Measurements from ENCODE around the gene TNFRSF1B. TPM values are rescaled to one million over a fixed set of nuclear protein-coding genes. Genes with fewer than 3 reads are reported as not detected.

TNFRSF1B gene
- total RNA-seq, 4 donors from 2014 or later: 27.4 to 62.1 (median 43.5) TPM

DNA sequence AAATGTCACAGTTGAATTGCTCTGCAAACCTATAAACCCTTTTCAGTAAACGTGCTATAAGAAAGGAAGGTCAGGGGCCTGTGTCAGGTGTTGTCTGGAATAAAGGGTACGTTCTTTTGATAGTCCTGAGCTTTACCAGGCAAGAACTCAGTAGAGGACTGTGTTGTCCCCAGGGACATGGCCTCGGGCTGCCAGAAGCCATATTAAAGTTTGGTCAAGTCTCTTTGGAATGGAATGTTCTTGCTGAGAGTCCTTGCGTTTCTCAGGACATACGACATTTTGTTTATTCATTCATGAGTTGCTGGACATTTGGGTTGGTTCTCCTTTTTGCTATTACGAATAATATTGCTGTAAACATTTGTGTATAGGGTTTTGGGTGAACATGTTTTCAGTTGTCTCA is 79.8 kb downstream of the TNFRSF1B start:
- TF ChIP-seq POLR2A (IDR thresholded peaks at IDR 0.05): no peak
- TF ChIP-seq CTCF (IDR thresholded peaks at IDR 0.05): no peak
- no peak for TF ChIP-seq EP300 (IDR thresholded peaks at IDR 0.05)
- no peaks in the 10 kb centered on the region for H3K27me3 ChIP-seq
- no peak overlapping the region for H3K4me3 ChIP-seq
- no peaks in the 10 kb centered on the region for H3K4me1 ChIP-seq
- H3K36me3 ChIP-seq: peaks cover 5 to 92% (median 9%) of the 10 kb centered on the region in 3 donors
- no peak for DNase-seq (ENCODE audit: low spot score in 2 of 2)
- H3K27ac ChIP-seq: no peak overlapping the region
- no peaks in the 10 kb centered on the region for H3K9me3 ChIP-seq
- whole genome bisulfite sequencing, 2 donors: 76 to 85% methylated on average over 6 of the region's 6 CpGs

DNA sequence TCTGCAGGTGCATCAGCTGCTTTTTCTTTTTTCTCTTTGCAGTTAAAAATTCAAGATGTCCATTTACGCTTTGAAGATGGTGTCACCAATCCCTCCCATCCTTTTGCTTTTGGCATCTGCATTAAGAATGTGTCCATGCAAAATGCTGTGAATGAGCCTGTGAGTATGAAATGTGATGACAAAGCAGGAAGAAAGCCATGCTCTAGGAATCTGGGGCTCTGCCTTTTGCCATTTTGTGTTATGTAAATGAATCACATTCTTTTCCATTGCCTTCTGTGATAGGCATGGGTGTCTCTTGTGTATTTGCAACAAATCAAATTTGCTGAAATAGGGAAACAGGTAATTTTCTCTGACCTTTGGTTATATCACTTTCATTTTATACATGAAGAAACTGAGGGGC is 82.4 kb downstream of the TNFRSF1B start:
- no peak for DNase-seq (ENCODE audit: low spot score in 2 of 2)
- Histone ChIP-seq H3K27ac (no peak overlapping the region), H3K4me1 (no peaks in the 10 kb centered on the region), H3K27me3 (no peaks in the 10 kb centered on the region), H3K9me3 (no peaks in the 10 kb centered on the region), H3K4me3 (no peak overlapping the region), H3K36me3 (peaks cover 5 to 92% (median 18%) of the 10 kb centered on the region in 3 donors)
- 65 to 74% methylated on average over 1 of the region's 1 CpG for WGBS, 2 donors
- TF ChIP-seq POLR2A (IDR thresholded peaks at IDR 0.05) (no peak), EP300 (IDR thresholded peaks at IDR 0.05) (no peak), CTCF (IDR thresholded peaks at IDR 0.05) (no peak)

- Histone ChIP-seq H3K9me3 (no peaks in the 10 kb centered on the region), H3K27ac (no peak overlapping the region), H3K27me3 (no peaks in the 10 kb centered on the region), H3K4me3 (no peak overlapping the region), H3K4me1 (no peaks in the 10 kb centered on the region), H3K36me3 (peaks cover 5 to 92% (median 18%) of the 10 kb centered on the region in 3 donors)
- no peak for DNase-seq (ENCODE audit: low spot score in 2 of 2)
- 68 to 71% methylated on average over 6 of the region's 6 CpGs for WGBS, 2 donors
- no peak for TF ChIP-seq EP300 (IDR thresholded peaks at IDR 0.05)
- TF ChIP-seq CTCF (IDR thresholded peaks at IDR 0.05): no peak
- no peak for TF ChIP-seq POLR2A (IDR thresholded peaks at IDR 0.05)
These were observed 83.0 kb downstream of the TNFRSF1B start for GRCh38 chr1:12249748-12250147.

DNA sequence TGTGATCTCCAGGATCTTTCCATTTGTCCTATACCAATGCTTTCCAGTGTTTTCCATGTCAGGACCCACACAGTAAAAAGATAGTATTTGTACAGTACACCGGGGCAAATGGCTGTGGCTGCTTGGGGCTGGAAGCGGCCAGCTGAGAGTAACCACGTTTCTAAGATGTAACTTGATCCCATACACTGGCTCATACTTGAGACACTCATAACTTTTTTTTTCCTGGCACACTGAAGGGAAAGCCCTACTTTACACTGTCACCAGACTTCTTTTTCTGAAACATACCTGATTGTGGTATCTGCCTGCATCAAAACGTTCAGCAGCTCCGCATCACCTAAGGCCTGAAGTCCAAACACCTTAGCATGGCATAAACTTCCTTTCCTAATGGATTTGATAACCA is 84.7 kb downstream of the TNFRSF1B start:
- WGBS, 2 donors: 73 to 81% methylated on average over 5 of the region's 5 CpGs
- no peak overlapping the region for H3K27ac ChIP-seq
- no peaks in the 10 kb centered on the region for H3K27me3 ChIP-seq
- DNase-seq (ENCODE audit: low spot score in 2 of 2): no peak
- no peak for TF ChIP-seq POLR2A (IDR thresholded peaks at IDR 0.05)
- no peak for TF ChIP-seq EP300 (IDR thresholded peaks at IDR 0.05)
- TF ChIP-seq CTCF (IDR thresholded peaks at IDR 0.05): no peak
- no peak overlapping the region for H3K4me3 ChIP-seq
- no peaks in the 10 kb centered on the region for H3K4me1 ChIP-seq
- peaks cover 5 to 92% (median 21%) of the 10 kb centered on the region in 3 donors for H3K36me3 ChIP-seq
- H3K9me3 ChIP-seq: no peaks in the 10 kb centered on the region

DNA sequence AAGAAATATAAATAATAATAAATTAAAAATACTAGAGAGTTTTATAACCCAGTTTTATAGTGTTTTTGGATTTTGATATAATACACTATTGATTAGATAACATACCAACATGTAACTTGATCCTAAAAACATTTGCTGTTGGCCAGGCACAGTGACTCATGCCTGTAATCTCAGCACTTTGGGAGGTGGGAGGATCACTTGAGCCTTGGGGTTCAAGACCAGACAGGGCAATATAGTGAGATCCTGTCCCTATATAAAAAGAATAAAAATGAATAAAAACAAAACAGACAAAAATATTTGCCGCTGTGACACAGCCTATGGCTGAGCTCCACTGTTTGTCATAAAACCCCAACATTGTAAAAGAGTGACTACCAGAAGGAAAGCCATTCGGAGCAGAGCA is 89.1 kb downstream of the TNFRSF1B start:
- H3K27ac ChIP-seq: no peak overlapping the region
- H3K4me3 ChIP-seq: no peak overlapping the region
- H3K9me3 ChIP-seq: no peaks in the 10 kb centered on the region
- TF ChIP-seq CTCF (IDR thresholded peaks at IDR 0.05) (no peak), POLR2A (IDR thresholded peaks at IDR 0.05) (no peak), EP300 (IDR thresholded peaks at IDR 0.05) (no peak)
- H3K27me3 ChIP-seq: no peaks in the 10 kb centered on the region
- H3K36me3 ChIP-seq: peaks cover 0 to 98% (median 22%) of the 10 kb centered on the region in 3 donors
- no peaks in the 10 kb centered on the region for H3K4me1 ChIP-seq
- WGBS, 2 donors: 97 to 100% methylated on average over 2 of the region's 2 CpGs
- DNase-seq (ENCODE audit: low spot score in 2 of 2): no peak

Measured in tibial nerve (tissue), 4 donors.